HG03442 (cell line): ENCODE data around the gene TRIM72.
"Not testable (repeated sequence)": the region's sequence is repeated elsewhere in the genome, so short reads cannot be mapped to it uniquely, and the experiment has no call there.

Experiments used
- ATAC-seq: cut with Tn5 transposase; IDR thresholded peaks from one replicate; pipeline ENCODE4 v1.9.1; 2021; ENCODE audit warnings: mild to moderate bottlenecking, moderate library complexity; ENCODE audit not compliant: unreplicated experiment

TRIM72 gene

GRCh38 chr16:31214708-31215286, 878 bp downstream of the TRIM72 start:
- ATAC-seq = no peak

GRCh38 chr16:31215287-31216162, 1.6 kb downstream of the TRIM72 start:
- ATAC-seq = no peak

GRCh38 chr16:31216422-31217135, 2.7 kb downstream of the TRIM72 start, which contains the start of gene PYDC1:
PYDC1 (minus strand) TSS chr16:31217135; CDS start chr16:31217028, 107 bp downstream.
- ATAC-seq = no peak

GRCh38 chr16:31217136-31217530, 3.2 kb downstream of the TRIM72 start:
- ATAC-seq = no peak

- no peak for ATAC-seq
Measured at GRCh38 chr16:31219154-31219741, 5.3 kb downstream of the TRIM72 start.

- no peak for ATAC-seq
Measured at GRCh38 chr16:31221357-31222160, 7.6 kb downstream of the TRIM72 start.

- ATAC-seq = no peak
Measured at GRCh38 chr16:31223044-31223443, 9.1 kb downstream of the TRIM72 start.

- no peak for ATAC-seq
Measured at GRCh38 chr16:31224092-31224955, 10.4 kb downstream of the TRIM72 start.

- no peak for ATAC-seq
Measured at GRCh38 chr16:31225193-31225592, 11.3 kb downstream of the TRIM72 start.

GRCh38 chr16:31228206-31228605, 14.3 kb downstream of the TRIM72 start:
- ATAC-seq = no peak

- ATAC-seq = no peak
Measured at GRCh38 chr16:31229501-31229900, 15.6 kb downstream of the TRIM72 start.

- ATAC-seq = no peak
Measured at GRCh38 chr16:31238041-31238440, 24.1 kb downstream of the TRIM72 start.

- ATAC-seq = no peak
Measured at GRCh38 chr16:31242206-31242605, 28.3 kb downstream of the TRIM72 start.

GRCh38 chr16:31243734-31244670, 30.1 kb downstream of the TRIM72 start:
- ATAC-seq = no peak

- not testable (repeated sequence) for ATAC-seq
Measured at GRCh38 chr16:31245598-31245997, 31.7 kb downstream of the TRIM72 start.

GRCh38 chr16:31246296-31246695, 32.4 kb downstream of the TRIM72 start:
- ATAC-seq = no peak

- ATAC-seq = no peak
Measured at GRCh38 chr16:31248344-31248743, 34.4 kb downstream of the TRIM72 start.

GRCh38 chr16:31250782-31251384, 37.0 kb downstream of the TRIM72 start:
- no peak for ATAC-seq
